Measurements from ENCODE around the gene MBP. TPM values are rescaled to one million over a fixed set of nuclear protein-coding genes. Genes with fewer than 3 reads are reported as not detected.
"Not testable (repeated sequence)": the region's sequence is repeated elsewhere in the genome, so short reads cannot be mapped to it uniquely, and the experiment has no call there.

The MBP gene
- total RNA-seq, 2 experiments from 2014 or later = 13.5 to 28.9 TPM

DNA sequence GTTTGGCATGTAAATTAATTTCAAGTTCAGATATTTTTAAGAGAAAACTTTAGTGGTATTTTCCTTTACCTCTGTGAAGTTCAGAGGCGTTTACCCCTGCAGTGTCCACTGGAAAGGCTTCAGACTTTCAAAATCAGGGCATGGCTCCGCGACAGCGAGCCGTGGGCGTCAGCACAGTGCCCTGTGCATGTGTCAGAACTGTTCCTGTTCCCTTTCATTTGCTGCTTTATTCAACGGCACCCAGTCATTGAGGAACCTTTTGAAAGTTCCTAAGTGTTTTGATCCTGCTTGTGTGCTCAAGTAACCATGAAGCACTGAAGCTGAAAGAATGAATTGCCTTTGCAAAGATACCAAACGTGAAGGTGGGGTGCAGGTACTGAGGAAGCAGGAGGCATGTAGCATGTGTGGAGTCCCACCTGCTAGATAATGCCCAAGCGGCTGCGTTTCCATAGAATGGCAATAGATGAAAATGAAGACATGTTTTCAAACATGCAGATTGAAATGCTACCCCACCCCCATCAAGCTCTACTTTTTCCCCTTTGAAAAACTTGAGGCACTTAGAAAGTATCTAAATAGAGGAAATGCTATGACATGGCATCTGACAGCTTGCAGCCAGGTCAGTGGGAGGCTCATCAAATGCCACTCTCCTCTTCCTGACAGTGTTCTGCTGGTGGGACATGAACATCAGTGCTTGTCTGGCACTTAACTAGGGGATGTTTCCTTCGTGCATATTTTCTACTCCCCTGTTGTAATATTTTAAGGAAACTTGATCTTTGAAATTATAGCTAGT lies 161.6 kb downstream of the MBP start:
- Histone ChIP-seq H3K4me3 (ENCODE audit: low read depth, low read length, poor library complexity, severe bottlenecking) (no peak overlapping the region), H3K4me2 (ENCODE audit: low read length) (peak overlapping the region; percentile 35; the same call in 1 of the 2 replicates), H3K27ac (ENCODE audit: low read depth, low read length, poor library complexity, severe bottlenecking) (no peak overlapping the region), H3K4me1 (ENCODE audit: insufficient read depth, low read length, poor library complexity, severe bottlenecking) (peaks cover 27% of the 10 kb centered on the region), H3K36me3 (ENCODE audit: insufficient read depth, low read length) (peaks cover 3% of the 10 kb centered on the region; the same call in 1 of the 2 replicates), H4K20me1 (ENCODE audit: insufficient read depth, low read length) (no peaks in the 10 kb centered on the region), H3K9me3 (ENCODE audit: low read length) (peaks cover 3% of the 10 kb centered on the region; the same call in 1 of the 2 replicates), H3K9me2 (ENCODE audit: insufficient read depth, low read length) (no peaks in the 10 kb centered on the region), H2AFZ (ENCODE audit: low read length) (no peak overlapping the region), H3K79me2 (ENCODE audit: insufficient read depth, low read depth, low read length) (0 out of 2 replicates have a peak, but pooled peaks cover 5% of the 10 kb centered on the region)
- CTCF ChIA-PET (ENCODE audit: unreplicated experiment) = interaction anchor here (0.5 kb wide), 1 partner anchor 103 kb away, joined by 3 read pairs; no protein-coding TSS in a partner anchor
- POLR2A ChIA-PET = interaction anchor here (0.6 to 1.2 kb wide), 3 partner anchors 10 to 169 kb away, joined by 3 read pairs; no protein-coding TSS in a partner anchor
- DNase-seq (ENCODE audit: low spot score) = no peak
- intact Hi-C loops (cut with micrococcal nuclease; ENCODE audit: unreplicated experiment) = no loop called here
- TF ChIP-seq EZH2phosphoT487 (IDR thresholded peaks at IDR 0.05; ENCODE audit: borderline replicate concordance, low read depth, low read length) = no peak
- TF ChIP-seq, protein P1, sequence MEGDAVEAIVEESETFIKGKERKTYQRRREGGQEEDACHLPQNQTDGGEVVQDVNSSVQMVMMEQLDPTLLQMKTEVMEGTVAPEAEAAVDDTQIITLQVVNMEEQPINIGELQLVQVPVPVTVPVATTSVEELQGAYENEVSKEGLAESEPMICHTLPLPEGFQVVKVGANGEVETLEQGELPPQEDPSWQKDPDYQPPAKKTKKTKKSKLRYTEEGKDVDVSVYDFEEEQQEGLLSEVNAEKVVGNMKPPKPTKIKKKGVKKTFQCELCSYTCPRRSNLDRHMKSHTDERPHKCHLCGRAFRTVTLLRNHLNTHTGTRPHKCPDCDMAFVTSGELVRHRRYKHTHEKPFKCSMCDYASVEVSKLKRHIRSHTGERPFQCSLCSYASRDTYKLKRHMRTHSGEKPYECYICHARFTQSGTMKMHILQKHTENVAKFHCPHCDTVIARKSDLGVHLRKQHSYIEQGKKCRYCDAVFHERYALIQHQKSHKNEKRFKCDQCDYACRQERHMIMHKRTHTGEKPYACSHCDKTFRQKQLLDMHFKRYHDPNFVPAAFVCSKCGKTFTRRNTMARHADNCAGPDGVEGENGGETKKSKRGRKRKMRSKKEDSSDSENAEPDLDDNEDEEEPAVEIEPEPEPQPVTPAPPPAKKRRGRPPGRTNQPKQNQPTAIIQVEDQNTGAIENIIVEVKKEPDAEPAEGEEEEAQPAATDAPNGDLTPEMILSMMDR (conservative IDR thresholded peaks at IDR 0.05; ENCODE audit: low read length) = no peak
- no TSS peak for BruUV-seq (replicated peaks)

DNA sequence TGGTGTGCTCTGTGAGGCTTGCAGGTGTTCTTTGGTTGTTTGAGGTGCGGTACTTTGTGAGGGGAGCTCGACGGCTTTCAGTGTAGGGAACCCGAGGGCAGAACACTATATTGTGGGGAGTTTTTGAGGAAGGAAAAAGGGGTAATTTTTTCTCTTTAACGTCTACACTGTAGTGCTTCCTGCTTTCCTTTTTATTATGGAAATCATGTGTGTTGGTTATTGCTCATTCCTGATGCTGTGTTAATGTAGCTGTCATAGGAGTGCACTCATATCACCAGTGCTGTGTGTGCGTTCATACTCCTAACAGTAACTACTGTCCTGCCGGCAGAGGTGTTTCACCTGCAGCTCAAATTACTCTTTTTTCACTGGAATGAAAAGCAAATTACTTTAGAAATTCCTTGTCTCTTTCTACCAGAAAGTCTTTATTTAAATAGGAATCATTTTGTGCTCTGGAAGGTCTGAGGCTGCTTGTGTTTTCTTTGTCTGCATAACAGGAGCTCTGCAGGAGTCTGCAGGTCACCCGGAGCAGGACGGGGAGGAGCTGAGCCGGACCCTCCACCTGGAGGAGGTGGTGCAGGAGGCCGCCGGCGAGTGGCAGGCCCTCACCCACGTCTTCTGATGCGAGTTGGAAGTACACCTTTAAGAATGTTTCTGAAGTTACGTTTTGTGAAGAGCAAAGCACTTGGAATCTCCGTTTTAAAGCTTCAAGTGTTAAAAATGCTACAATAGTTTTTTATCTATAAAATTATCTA lies 164.7 kb downstream of the MBP start:
- Histone ChIP-seq H3K9me3 (ENCODE audit: low read length) (peaks cover 3% of the 10 kb centered on the region; the same call in 1 of the 2 replicates), H3K79me2 (ENCODE audit: insufficient read depth, low read depth, low read length) (peaks cover 9% of the 10 kb centered on the region; the same call in 1 of the 2 replicates), H3K4me2 (ENCODE audit: low read length) (no peak overlapping the region), H3K27ac (ENCODE audit: low read depth, low read length, poor library complexity, severe bottlenecking) (no peak overlapping the region), H3K4me1 (ENCODE audit: insufficient read depth, low read length, poor library complexity, severe bottlenecking) (peaks cover 57% of the 10 kb centered on the region), H3K9me2 (ENCODE audit: insufficient read depth, low read length) (no peaks in the 10 kb centered on the region), H2AFZ (ENCODE audit: low read length) (no peak overlapping the region), H3K36me3 (ENCODE audit: insufficient read depth, low read length) (peaks cover 6% of the 10 kb centered on the region), H4K20me1 (ENCODE audit: insufficient read depth, low read length) (no peaks in the 10 kb centered on the region), H3K4me3 (ENCODE audit: low read depth, low read length, poor library complexity, severe bottlenecking) (no peak overlapping the region)
- POLR2A ChIA-PET = no interaction called here
- CTCF ChIA-PET (ENCODE audit: unreplicated experiment) = interaction anchor here (0.5 kb wide), 1 partner anchor 85 kb away, joined by 6 read pairs; no protein-coding TSS in a partner anchor
- intact Hi-C loops (cut with micrococcal nuclease; ENCODE audit: unreplicated experiment) = loop anchor here (10.0 kb wide), 1 partner anchor 473 kb away; the partner anchor contains the start of gene ZNF516
- BruUV-seq (replicated peaks) = no TSS peak
- no peak for DNase-seq (ENCODE audit: low spot score)
- TF ChIP-seq, protein P1 (conservative IDR thresholded peaks at IDR 0.05; ENCODE audit: low read length) = no peak
- no peak for TF ChIP-seq EZH2phosphoT487 (IDR thresholded peaks at IDR 0.05; ENCODE audit: borderline replicate concordance, low read depth, low read length)

DNA sequence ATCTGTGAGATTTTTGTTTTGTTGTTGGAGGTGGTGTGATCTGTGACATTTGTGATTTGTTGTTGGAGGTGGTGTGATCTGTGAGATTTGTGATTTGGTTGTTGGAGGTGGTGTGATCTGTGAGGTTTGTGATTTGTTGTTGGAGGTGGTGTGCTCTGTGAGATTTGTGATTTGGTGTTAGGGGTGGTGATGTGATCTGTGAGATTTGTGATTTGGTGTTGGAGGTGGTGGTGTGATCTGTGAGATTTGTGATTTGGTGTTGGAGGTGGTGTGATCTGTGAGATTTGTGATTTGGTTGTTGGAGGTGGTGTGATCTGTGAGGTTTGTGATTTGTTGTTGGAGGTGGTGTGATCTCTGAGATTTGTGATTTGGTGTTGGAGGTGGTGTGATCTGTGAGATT lies 165.3 kb downstream of the MBP start:
- H3K79me2 ChIP-seq (ENCODE audit: insufficient read depth, low read depth, low read length); BruUV-seq (replicated peaks); H3K4me3 ChIP-seq (ENCODE audit: low read depth, low read length, poor library complexity, severe bottlenecking); H3K36me3 ChIP-seq (ENCODE audit: insufficient read depth, low read length); H4K20me1 ChIP-seq (ENCODE audit: insufficient read depth, low read length); H3K4me2 ChIP-seq (ENCODE audit: low read length); H3K27ac ChIP-seq (ENCODE audit: low read depth, low read length, poor library complexity, severe bottlenecking); H2AFZ ChIP-seq (ENCODE audit: low read length); DNase-seq (ENCODE audit: low spot score); POLR2A ChIA-PET; H3K9me3 ChIP-seq (ENCODE audit: low read length); H3K9me2 ChIP-seq (ENCODE audit: insufficient read depth, low read length): not testable (repeated sequence)
- peaks cover 58% of the 10 kb centered on the region for H3K4me1 ChIP-seq (ENCODE audit: insufficient read depth, low read length, poor library complexity, severe bottlenecking)
- CTCF ChIA-PET (ENCODE audit: unreplicated experiment) = interaction anchor here (0.5 kb wide), 1 partner anchor 85 kb away, joined by 6 read pairs; no protein-coding TSS in a partner anchor
- intact Hi-C loops (cut with micrococcal nuclease; ENCODE audit: unreplicated experiment) = loop anchor here (10.0 kb wide), 1 partner anchor 472 kb away; the partner anchor contains the start of gene ZNF516

Measured in OCI-LY7 (cell line).